Fibroblast of lung (primary cell): ENCODE measurements around the gene NPTX1.

Experiments used
- CTCF ChIP-seq, 2 donors: IDR thresholded peaks in 1 of 2; conservative IDR thresholded peaks in 1 of 2; 1 replicate in 1 of 2; 2 replicates in 1 of 2; pipeline ENCODE4 v1.5.1; 2011 to 2012; ENCODE audit warnings: low read length in 2 of 2, control low read depth in 1 of 2, inconsistent platforms in 1 of 2, low read depth in 1 of 2, mild to moderate bottlenecking in 1 of 2
- EZH2 ChIP-seq: IDR thresholded peaks from 2 replicates; pipeline ENCODE4 v1.5.1; 2012; ENCODE audit warnings: low read length, control low read depth, mild to moderate bottlenecking; ENCODE audit errors: missing control alignments

- TF ChIP-seq CTCF (conservative IDR thresholded peaks at IDR 0.05 in 1 of 2, IDR thresholded peaks at IDR 0.05 in 1 of 2; ENCODE audit: low read depth in 1 of 2, low read length in 2 of 2) = no peak
- no peak for TF ChIP-seq EZH2
These were observed 19.8 kb downstream of the NPTX1 start for GRCh38 chr17:80456465-80457235.
